ENCODE data around the gene SLC25A47.

SLC25A47 gene

GRCh38 chr14:100317912-100318808 is 5.0 kb upstream of the SLC25A47 start:
- Mint-ChIP-seq H3K36me3 (ENCODE audit: insufficient read depth) (peaks cover 3% of the 10 kb centered on the region), H3K9me3 (no peaks in the 10 kb centered on the region), H3K27me3 (no peaks in the 10 kb centered on the region), H3K27ac (peak overlapping the region in 1 of 2 donors; percentile 64), H3K4me3 (peak overlapping the region; percentile 67 to 71), H3K4me1 (ENCODE audit: low read depth in 2 of 2) (peaks cover 3 to 5% of the 10 kb centered on the region in 2 donors)
- ATAC-seq (replicated peaks) (peak; percentile 99), DNase-seq (peak; percentile 70 to 75 (median 73))

- no peaks in the 10 kb centered on the region for H3K9me3 Mint-ChIP-seq
- ATAC-seq (replicated peaks): no peak
- no peak overlapping the region for H3K27ac Mint-ChIP-seq
- H3K4me1 Mint-ChIP-seq (ENCODE audit: low read depth in 2 of 2): peaks cover 3 to 5% of the 10 kb centered on the region in 2 donors
- H3K27me3 Mint-ChIP-seq: no peaks in the 10 kb centered on the region
- H3K36me3 Mint-ChIP-seq (ENCODE audit: insufficient read depth): no peaks in the 10 kb centered on the region
- DNase-seq: no peak
- no peak overlapping the region for H3K4me3 Mint-ChIP-seq
Observed at GRCh38 chr14:100320157-100320856, 2.8 kb upstream of the SLC25A47 start.

- Mint-ChIP-seq H3K27me3 (no peaks in the 10 kb centered on the region), H3K27ac (no peak overlapping the region), H3K4me3 (no peak overlapping the region), H3K36me3 (ENCODE audit: insufficient read depth) (no peaks in the 10 kb centered on the region), H3K9me3 (no peaks in the 10 kb centered on the region), H3K4me1 (ENCODE audit: low read depth in 2 of 2) (peaks cover 3 to 5% of the 10 kb centered on the region in 2 donors)
- DNase-seq (no peak), ATAC-seq (replicated peaks) (no peak)
Observed at GRCh38 chr14:100321473-100322137, 1.5 kb upstream of the SLC25A47 start.

GRCh38 chr14:100322138-100322957 is 791 bp upstream of the SLC25A47 start:
- ATAC-seq (replicated peaks) (no peak), DNase-seq (no peak)
- H3K4me3 Mint-ChIP-seq: no peak overlapping the region
- H3K36me3 Mint-ChIP-seq (ENCODE audit: insufficient read depth): no peaks in the 10 kb centered on the region
- H3K4me1 Mint-ChIP-seq (ENCODE audit: low read depth in 2 of 2): peaks cover 3 to 5% of the 10 kb centered on the region in 2 donors
- H3K27me3 Mint-ChIP-seq: no peaks in the 10 kb centered on the region
- peak overlapping the region in 1 of 2 donors; percentile 25 for H3K27ac Mint-ChIP-seq
- no peaks in the 10 kb centered on the region for H3K9me3 Mint-ChIP-seq

GRCh38 chr14:100323942-100324307 is 786 bp downstream of the SLC25A47 start:
- no peak overlapping the region for H3K27ac Mint-ChIP-seq
- ATAC-seq (replicated peaks) (no peak), DNase-seq (no peak)
- no peak overlapping the region for H3K4me3 Mint-ChIP-seq
- H3K9me3 Mint-ChIP-seq: no peaks in the 10 kb centered on the region
- peaks cover 0 to 1% of the 10 kb centered on the region in 2 donors for H3K4me1 Mint-ChIP-seq (ENCODE audit: low read depth in 2 of 2)
- no peaks in the 10 kb centered on the region for H3K36me3 Mint-ChIP-seq (ENCODE audit: insufficient read depth)
- no peaks in the 10 kb centered on the region for H3K27me3 Mint-ChIP-seq

GRCh38 chr14:100325231-100325632 is 2.1 kb downstream of the SLC25A47 start:
- Mint-ChIP-seq H3K4me1 (ENCODE audit: low read depth in 2 of 2) (peaks cover 0 to 1% of the 10 kb centered on the region in 2 donors), H3K36me3 (ENCODE audit: insufficient read depth) (no peaks in the 10 kb centered on the region), H3K27ac (no peak overlapping the region), H3K4me3 (no peak overlapping the region), H3K9me3 (no peaks in the 10 kb centered on the region), H3K27me3 (no peaks in the 10 kb centered on the region)
- ATAC-seq (replicated peaks) (no peak), DNase-seq (no peak)

- Mint-ChIP-seq H3K9me3 (no peaks in the 10 kb centered on the region), H3K4me1 (ENCODE audit: low read depth in 2 of 2) (peaks cover 0 to 1% of the 10 kb centered on the region in 2 donors), H3K36me3 (ENCODE audit: insufficient read depth) (no peaks in the 10 kb centered on the region), H3K4me3 (no peak overlapping the region), H3K27me3 (no peaks in the 10 kb centered on the region), H3K27ac (no peak overlapping the region)
- ATAC-seq (replicated peaks): no peak
- DNase-seq: no peak
Observed at GRCh38 chr14:100325958-100326357, 2.8 kb downstream of the SLC25A47 start.

- Mint-ChIP-seq H3K27ac (no peak overlapping the region), H3K27me3 (no peaks in the 10 kb centered on the region), H3K36me3 (ENCODE audit: insufficient read depth) (no peaks in the 10 kb centered on the region), H3K9me3 (no peaks in the 10 kb centered on the region), H3K4me1 (ENCODE audit: low read depth in 2 of 2) (peaks cover 0 to 1% of the 10 kb centered on the region in 2 donors), H3K4me3 (no peak overlapping the region)
- no peak for ATAC-seq (replicated peaks)
- no peak for DNase-seq
Observed at GRCh38 chr14:100327128-100327527, 4.0 kb downstream of the SLC25A47 start.

GRCh38 chr14:100328495-100329163 is 5.5 kb downstream of the SLC25A47 start:
- no peaks in the 10 kb centered on the region for H3K9me3 Mint-ChIP-seq
- H3K4me1 Mint-ChIP-seq (ENCODE audit: low read depth in 2 of 2): no peaks in the 10 kb centered on the region
- DNase-seq (no peak), ATAC-seq (replicated peaks) (no peak)
- no peak overlapping the region for H3K4me3 Mint-ChIP-seq
- H3K27me3 Mint-ChIP-seq: no peaks in the 10 kb centered on the region
- H3K36me3 Mint-ChIP-seq (ENCODE audit: insufficient read depth): no peaks in the 10 kb centered on the region
- no peak overlapping the region for H3K27ac Mint-ChIP-seq

- no peaks in the 10 kb centered on the region for H3K4me1 Mint-ChIP-seq (ENCODE audit: low read depth in 2 of 2)
- H3K27me3 Mint-ChIP-seq: no peaks in the 10 kb centered on the region
- no peaks in the 10 kb centered on the region for H3K9me3 Mint-ChIP-seq
- no peak overlapping the region for H3K4me3 Mint-ChIP-seq
- DNase-seq (no peak), ATAC-seq (replicated peaks) (no peak)
- H3K36me3 Mint-ChIP-seq (ENCODE audit: insufficient read depth): no peaks in the 10 kb centered on the region
- H3K27ac Mint-ChIP-seq: peak overlapping the region in 1 of 2 donors; percentile 58
Observed at GRCh38 chr14:100329233-100330006, 6.3 kb downstream of the SLC25A47 start.

- H3K27me3 Mint-ChIP-seq: no peaks in the 10 kb centered on the region
- H3K4me1 Mint-ChIP-seq (ENCODE audit: low read depth in 2 of 2): no peaks in the 10 kb centered on the region
- peak overlapping the region in 1 of 2 donors; percentile 58 for H3K27ac Mint-ChIP-seq
- no peak for DNase-seq
- no peak for ATAC-seq (replicated peaks)
- no peaks in the 10 kb centered on the region for H3K9me3 Mint-ChIP-seq
- H3K36me3 Mint-ChIP-seq (ENCODE audit: insufficient read depth): no peaks in the 10 kb centered on the region
- H3K4me3 Mint-ChIP-seq: no peak overlapping the region
Observed at GRCh38 chr14:100330007-100330344, 6.8 kb downstream of the SLC25A47 start.

GRCh38 chr14:100330388-100330931 is 7.3 kb downstream of the SLC25A47 start:
- H3K27me3 Mint-ChIP-seq: no peaks in the 10 kb centered on the region
- H3K27ac Mint-ChIP-seq: no peak overlapping the region
- ATAC-seq (replicated peaks) (no peak), DNase-seq (no peak)
- H3K4me1 Mint-ChIP-seq (ENCODE audit: low read depth in 2 of 2): no peaks in the 10 kb centered on the region
- no peaks in the 10 kb centered on the region for H3K9me3 Mint-ChIP-seq
- H3K4me3 Mint-ChIP-seq: no peak overlapping the region
- H3K36me3 Mint-ChIP-seq (ENCODE audit: insufficient read depth): peaks cover 2% of the 10 kb centered on the region
